WI38 (cell line): ENCODE results near the gene ZNF428.

Experiments used
- H3K4me3 ChIP-seq: 2 replicates; pipeline ENCODE4 v1.5.1; 2011; ENCODE audit warnings: low read depth, mild to moderate bottlenecking, control low read depth, low read length
- TF ChIP-seq, protein P1 (sequence below): IDR thresholded peaks from 2 replicates; pipeline ENCODE4 v1.5.1; 2012; ENCODE audit warnings: low read depth, mild to moderate bottlenecking, control low read depth, low read length

ZNF428 gene

DNA sequence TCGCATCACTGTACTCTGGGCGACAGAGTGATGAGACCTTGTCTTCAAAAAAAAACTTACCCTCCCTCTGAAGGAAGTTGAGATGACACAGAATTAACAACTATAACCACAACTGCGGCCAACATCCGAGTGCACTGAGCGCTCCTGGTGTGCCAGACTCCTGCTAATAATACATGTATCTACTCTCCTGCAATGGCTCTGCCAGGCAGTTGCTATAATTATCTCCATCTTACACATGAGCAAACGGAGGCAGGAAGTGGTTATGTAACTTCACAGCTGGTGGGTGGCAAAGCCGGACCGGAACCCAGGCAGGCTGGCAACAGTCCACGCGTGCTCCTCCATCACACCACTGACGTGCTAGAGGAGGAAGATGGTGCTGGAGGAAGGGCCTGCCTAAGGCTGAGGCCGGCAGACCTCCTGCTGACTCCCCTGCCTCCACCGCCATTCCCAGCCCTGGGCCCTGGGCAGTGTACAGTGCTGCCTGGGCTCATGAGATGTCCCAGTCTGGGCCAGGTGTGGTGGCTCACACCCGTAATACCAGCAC lies 56.7 kb downstream of the ZNF428 start:
- TF ChIP-seq, protein P1, sequence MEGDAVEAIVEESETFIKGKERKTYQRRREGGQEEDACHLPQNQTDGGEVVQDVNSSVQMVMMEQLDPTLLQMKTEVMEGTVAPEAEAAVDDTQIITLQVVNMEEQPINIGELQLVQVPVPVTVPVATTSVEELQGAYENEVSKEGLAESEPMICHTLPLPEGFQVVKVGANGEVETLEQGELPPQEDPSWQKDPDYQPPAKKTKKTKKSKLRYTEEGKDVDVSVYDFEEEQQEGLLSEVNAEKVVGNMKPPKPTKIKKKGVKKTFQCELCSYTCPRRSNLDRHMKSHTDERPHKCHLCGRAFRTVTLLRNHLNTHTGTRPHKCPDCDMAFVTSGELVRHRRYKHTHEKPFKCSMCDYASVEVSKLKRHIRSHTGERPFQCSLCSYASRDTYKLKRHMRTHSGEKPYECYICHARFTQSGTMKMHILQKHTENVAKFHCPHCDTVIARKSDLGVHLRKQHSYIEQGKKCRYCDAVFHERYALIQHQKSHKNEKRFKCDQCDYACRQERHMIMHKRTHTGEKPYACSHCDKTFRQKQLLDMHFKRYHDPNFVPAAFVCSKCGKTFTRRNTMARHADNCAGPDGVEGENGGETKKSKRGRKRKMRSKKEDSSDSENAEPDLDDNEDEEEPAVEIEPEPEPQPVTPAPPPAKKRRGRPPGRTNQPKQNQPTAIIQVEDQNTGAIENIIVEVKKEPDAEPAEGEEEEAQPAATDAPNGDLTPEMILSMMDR = no peak
- H3K4me3 ChIP-seq = no peak overlapping the region

DNA sequence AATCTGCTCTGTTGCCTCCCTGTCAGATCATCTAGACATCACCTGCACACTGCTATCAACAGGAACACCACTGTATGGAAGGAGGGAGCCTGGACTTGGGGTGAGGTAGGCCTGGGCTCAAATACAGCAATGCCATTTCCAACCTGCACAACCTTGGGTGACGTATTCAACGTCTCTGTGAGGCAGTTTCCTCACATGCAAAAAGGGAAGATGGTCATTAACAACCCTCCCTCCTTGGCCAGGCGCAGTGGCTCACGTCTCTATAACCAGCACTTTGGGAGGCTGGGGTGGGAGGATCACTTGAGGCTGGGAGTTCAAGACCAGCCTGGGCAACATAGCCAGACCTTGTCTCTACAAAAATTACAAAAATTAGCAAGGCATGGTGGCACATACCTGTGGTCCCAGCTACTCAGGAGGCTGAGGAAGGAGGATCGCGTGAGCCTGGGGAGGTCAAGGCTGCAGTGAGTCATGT lies 57.2 kb downstream of the ZNF428 start:
- H3K4me3 ChIP-seq = no peak overlapping the region
- TF ChIP-seq, protein P1 = no peak

DNA sequence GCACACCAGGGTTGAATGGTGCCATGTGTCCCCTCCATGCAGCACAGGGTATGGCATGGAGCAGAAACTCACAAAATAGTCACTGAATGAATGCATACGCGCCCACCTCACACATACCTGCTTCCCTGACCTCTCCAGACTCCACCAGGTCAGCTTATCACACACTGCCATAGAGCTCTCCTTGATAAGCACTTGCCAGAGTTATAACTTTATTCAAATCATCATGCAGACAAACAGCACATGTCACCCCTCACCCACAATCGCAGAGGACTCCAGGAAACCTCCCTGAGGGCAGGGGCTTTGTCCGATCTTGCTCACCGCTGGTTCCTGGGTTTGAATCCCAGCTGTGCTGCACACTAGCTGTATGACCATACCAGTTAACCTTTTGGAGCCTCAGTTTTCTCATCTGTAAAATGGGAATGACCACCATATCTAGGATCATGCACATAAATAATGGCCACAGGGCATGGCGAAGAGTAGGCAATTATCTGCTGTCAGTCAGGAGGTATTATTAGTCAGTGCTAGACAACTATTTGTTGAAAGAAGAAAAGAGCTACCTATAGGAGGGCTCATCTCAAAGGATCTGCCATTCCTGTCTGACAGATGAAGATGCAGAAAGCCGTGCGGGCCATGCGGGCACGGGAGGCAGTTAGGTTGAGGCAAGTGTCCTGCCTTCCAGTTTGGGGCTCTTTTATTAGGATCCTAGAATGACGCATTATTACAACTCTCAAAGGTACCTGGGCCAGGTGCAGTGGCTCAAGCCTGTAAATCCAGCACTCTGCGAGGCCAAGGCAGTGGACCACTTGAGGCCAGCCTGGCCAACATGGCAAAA lies 58.1 kb downstream of the ZNF428 start:
- no peak overlapping the region for H3K4me3 ChIP-seq

DNA sequence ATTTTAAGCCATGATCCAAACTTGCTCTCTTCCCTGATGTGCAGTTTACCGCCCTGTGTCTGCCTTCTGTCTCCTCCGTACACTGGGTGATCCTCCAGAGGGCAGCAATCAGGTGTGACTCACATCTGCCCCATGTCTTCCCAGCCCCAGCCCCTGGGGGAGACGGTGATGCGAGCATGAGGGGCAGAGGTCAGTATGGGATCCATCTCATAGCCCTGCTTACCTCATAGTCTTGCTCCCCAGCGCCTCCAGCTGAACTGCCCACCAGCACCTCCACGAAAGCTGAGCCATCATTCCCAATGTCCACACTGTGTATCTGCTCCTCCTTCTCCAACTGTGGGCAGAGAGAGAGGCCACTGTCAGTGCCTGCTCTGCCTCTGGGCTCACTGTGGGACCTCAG lies 58.7 kb downstream of the ZNF428 start:
- TF ChIP-seq, protein P1 = no peak
- H3K4me3 ChIP-seq = no peak overlapping the region

More for the DNA sequence above, 58.1 kb downstream of the ZNF428 start:
- TF ChIP-seq, protein P1 = no peak
